H9 (cell line): ENCODE measurements around the gene SIN3A. TPM values are rescaled to one million over a fixed set of nuclear protein-coding genes. Genes with fewer than 3 reads are reported as not detected.

Experiments used
- DNase-seq: peaks from one replicate; pipeline ENCODE4 v3.0.0-alpha.2; 2017
- H2AFZ ChIP-seq: one replicate; pipeline ENCODE4 v1.6.1; 2013; ENCODE audit warnings: mild to moderate bottlenecking, low read length, control low read depth, moderate library complexity
- H2AK5ac ChIP-seq: 2 replicates; pipeline ENCODE4 v1.6.1; 2013; ENCODE audit warnings: low read length, control low read depth, mixed read lengths; ENCODE audit not compliant: insufficient read length
- H2BK120ac ChIP-seq: one replicate; pipeline ENCODE4 v1.6.1; 2013; ENCODE audit warnings: low read depth, mild to moderate bottlenecking, low read length, control low read depth, inconsistent platforms; ENCODE audit not compliant: poor library complexity, severe bottlenecking
- H2BK12ac ChIP-seq: 2 replicates; pipeline ENCODE4 v1.6.1; 2013; ENCODE audit warnings: low read length, control low read depth, mixed read lengths, low read depth; ENCODE audit not compliant: insufficient read length
- H2BK15ac ChIP-seq: 2 replicates; pipeline ENCODE4 v1.6.1; 2013; ENCODE audit warnings: low read depth, low read length, control low read depth
- H2BK20ac ChIP-seq: one replicate; pipeline ENCODE4 v1.6.1; 2013; ENCODE audit warnings: low read depth, mild to moderate bottlenecking, low read length, control low read depth, inconsistent platforms; ENCODE audit not compliant: poor library complexity, severe bottlenecking
- H2BK5ac ChIP-seq: 2 replicates; pipeline ENCODE4 v1.6.1; 2013; ENCODE audit warnings: low read length, control low read depth, mixed read lengths; ENCODE audit not compliant: insufficient read length
- H3K14ac ChIP-seq: 2 replicates; pipeline ENCODE4 v1.6.1; 2013; ENCODE audit warnings: low read length, control low read depth; ENCODE audit not compliant: insufficient read depth
- H3K18ac ChIP-seq: 2 replicates; pipeline ENCODE4 v1.6.1; 2013; ENCODE audit warnings: low read depth, mild to moderate bottlenecking, mixed read lengths, low read length, control low read depth; ENCODE audit not compliant: insufficient read length
- H3K23ac ChIP-seq: 2 replicates; pipeline ENCODE4 v1.6.1; 2013; ENCODE audit warnings: low read length, control low read depth, mixed read lengths, low read depth; ENCODE audit not compliant: insufficient read length
- H3K23me2 ChIP-seq: 2 replicates; pipeline ENCODE4 v1.6.1; 2013; ENCODE audit warnings: low read depth, mild to moderate bottlenecking, mixed read lengths, low read length, control low read depth; ENCODE audit not compliant: insufficient read length, poor library complexity, severe bottlenecking
- H3K27ac ChIP-seq: 2 replicates; pipeline ENCODE4 v1.5.1; 2013; ENCODE audit warnings: low read length, control low read depth, mixed read lengths, low read depth; ENCODE audit not compliant: insufficient read length
- H3K27me3 ChIP-seq: 2 replicates; pipeline ENCODE4 v1.6.1; 2013; ENCODE audit warnings: low read length, control low read depth, inconsistent platforms; ENCODE audit not compliant: insufficient read depth
- H3K4ac ChIP-seq: 2 replicates; pipeline ENCODE4 v1.6.1; 2013; ENCODE audit warnings: low read depth, mild to moderate bottlenecking, control low read depth, inconsistent platforms, low read length, moderate library complexity
- H3K4me1 ChIP-seq: 2 replicates; pipeline ENCODE4 v1.6.1; 2013; ENCODE audit warnings: low read length, control low read depth, inconsistent platforms; ENCODE audit not compliant: insufficient read depth
- H3K4me2 ChIP-seq: 2 replicates; pipeline ENCODE4 v1.6.1; 2013; ENCODE audit warnings: low read length, control low read depth, mixed read lengths; ENCODE audit not compliant: insufficient read length, insufficient read depth
- H3K56ac ChIP-seq: 2 replicates; pipeline ENCODE4 v1.6.1; 2013; ENCODE audit warnings: low read depth, mild to moderate bottlenecking, mixed read lengths, low read length, control low read depth; ENCODE audit not compliant: insufficient read length
- H3K79me1 ChIP-seq: 2 replicates; pipeline ENCODE4 v1.6.1; 2013; ENCODE audit warnings: low read depth, mild to moderate bottlenecking, moderate library complexity, low read length, control low read depth, inconsistent platforms; ENCODE audit not compliant: insufficient read depth, poor library complexity, severe bottlenecking
- H3K79me2 ChIP-seq: 2 replicates; pipeline ENCODE4 v1.6.1; 2013; ENCODE audit warnings: low read length, control low read depth, inconsistent platforms; ENCODE audit not compliant: insufficient read depth
- H3K9ac ChIP-seq: 2 replicates; pipeline ENCODE4 v1.6.1; 2013; ENCODE audit warnings: low read length, control low read depth, mixed read lengths; ENCODE audit not compliant: insufficient read length; ENCODE audit errors: extremely low read depth
- H3K9me3 ChIP-seq: one replicate; pipeline ENCODE4 v1.6.1; 2013; ENCODE audit warnings: low read depth, low read length, inconsistent platforms; ENCODE audit not compliant: control insufficient read depth
- H3T11ph ChIP-seq: one replicate; pipeline ENCODE4 v1.6.1; 2013; ENCODE audit warnings: mild to moderate bottlenecking, low read length, control low read depth, inconsistent platforms
- H4K20me1 ChIP-seq: one replicate; pipeline ENCODE4 v1.6.1; 2013; ENCODE audit not compliant: control insufficient read depth, insufficient read length, insufficient read depth
- H4K5ac ChIP-seq: 2 replicates; pipeline ENCODE4 v1.6.1; 2013; ENCODE audit warnings: low read depth, mild to moderate bottlenecking, mixed read lengths, low read length, control low read depth; ENCODE audit not compliant: insufficient read length
- H4K8ac ChIP-seq: replicated peaks from 2 replicates; pipeline ENCODE4 v1.6.1; 2013; ENCODE audit warnings: low read length, control low read depth, mixed read lengths, low read depth; ENCODE audit not compliant: insufficient read length
- H4K91ac ChIP-seq: 2 replicates; pipeline ENCODE4 v1.6.1; 2013; ENCODE audit warnings: low read depth, mild to moderate bottlenecking, moderate library complexity, mixed read lengths, low read length, control low read depth; ENCODE audit not compliant: insufficient read length
- H3K27ac Mint-ChIP-seq, 3 experiments: 2 replicates in 2 of 3; 3 replicates in 1 of 3; pipeline ENCODE4 v1.8.0; 2020 to 2021; ENCODE audit warnings: mixed read lengths in 3 of 3, mild to moderate bottlenecking in 1 of 3, moderate library complexity in 1 of 3
- H3K27me3 Mint-ChIP-seq: 2 replicates; pipeline ENCODE4 v1.8.0; 2021; ENCODE audit warnings: low read depth, mild to moderate bottlenecking, moderate library complexity, mixed read lengths
- H3K36me3 Mint-ChIP-seq, 3 experiments: 2 replicates in 2 of 3; 3 replicates in 1 of 3; pipeline ENCODE4 v1.8.0; 2020 to 2021; ENCODE audit warnings: low read depth in 3 of 3, mixed read lengths in 3 of 3; ENCODE audit not compliant: insufficient read depth in 1 of 3
- H3K4me1 Mint-ChIP-seq, 2 experiments: 2 replicates each; pipeline ENCODE4 v1.8.0; 2020; ENCODE audit warnings: mixed read lengths in 2 of 2
- H3K4me3 Mint-ChIP-seq, 2 experiments: 2 replicates in 1 of 2; 3 replicates in 1 of 2; pipeline ENCODE4 v1.8.0; 2020 to 2021; ENCODE audit warnings: mild to moderate bottlenecking in 2 of 2, mixed read lengths in 2 of 2, moderate library complexity in 1 of 2
- H3K9me3 Mint-ChIP-seq, 2 experiments: 2 replicates in 1 of 2; 3 replicates in 1 of 2; pipeline ENCODE4 v1.8.0; 2020; ENCODE audit warnings: mild to moderate bottlenecking in 2 of 2, mixed read lengths in 2 of 2, moderate library complexity in 1 of 2
- whole genome bisulfite sequencing: extraction: QIAGEN DNeasy Blood & Tissue Kit; methylation state at CpG from one replicate; pipeline ENCODE4 v1.1.7; 2013; ENCODE audit warnings: missing lambda C conversion rate, low lambda C conversion rate, mixed read lengths; ENCODE audit not compliant: insufficient read length; ENCODE audit errors: extremely low coverage; 5-methylcytosine and 5-hydroxymethylcytosine counted together
- total RNA-seq: library from RNA; stranded (reverse); gene quantifications from 2 replicates; pipeline ENCODE4 v1.2.1, GENCODE V29; 2021
- TF ChIP-seq, protein P1 (sequence below): fragments of 200-600 bp; sonication (generic); conservative IDR thresholded peaks from 3 replicates; pipeline ENCODE4 v1.8.0; 2021; ENCODE audit warnings: antibody characterized with exemption, mild to moderate bottlenecking

SIN3A gene
- total RNA-seq, 1 experiment from 2014 or later: 102 TPM

DNA sequence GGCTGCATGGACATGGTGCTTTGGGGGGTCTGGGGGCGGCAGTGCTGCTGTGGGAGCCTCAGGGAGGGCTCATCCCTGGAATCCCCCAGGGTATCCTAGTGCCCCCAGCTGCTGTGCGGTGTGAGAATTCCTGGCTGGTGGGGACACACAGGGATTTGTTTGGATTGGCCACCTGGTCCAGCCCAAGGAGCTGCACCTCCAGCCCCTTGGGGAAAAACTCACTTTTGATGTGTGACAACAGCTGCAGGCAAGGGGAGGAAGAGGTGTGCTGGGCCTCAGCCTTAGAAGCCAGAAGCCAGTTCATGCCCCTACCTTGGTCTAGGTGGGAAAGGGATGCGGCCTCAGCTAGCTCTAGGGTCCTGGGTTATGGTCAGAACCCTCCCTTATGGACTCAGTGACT, 124.0 kb downstream of the SIN3A start:
- H4K8ac ChIP-seq: no peak overlapping the region
- Mint-ChIP-seq H3K27ac (no peak overlapping the region), H3K36me3 (no peaks in the 10 kb centered on the region), H3K27me3 (peaks cover 12% of the 10 kb centered on the region), H3K4me3 (no peak overlapping the region), H3K4me1 (no peaks in the 10 kb centered on the region), H3K9me3 (no peaks in the 10 kb centered on the region)
- H2BK5ac ChIP-seq: no peak overlapping the region
- no peaks in the 10 kb centered on the region for H3K27me3 ChIP-seq
- no peak overlapping the region for H2BK120ac ChIP-seq
- H3K79me1 ChIP-seq: no peaks in the 10 kb centered on the region
- no peak overlapping the region for H3K4ac ChIP-seq
- H2BK12ac ChIP-seq: no peak overlapping the region
- no peak for DNase-seq
- H4K5ac ChIP-seq: no peak overlapping the region
- H3K23ac ChIP-seq: no peak overlapping the region
- WGBS: no CpG with 5 or more reads among the region's 3 CpGs
- H3K9me3 ChIP-seq: no peaks in the 10 kb centered on the region
- no peaks in the 10 kb centered on the region for H4K20me1 ChIP-seq
- no peaks in the 10 kb centered on the region for H3K79me2 ChIP-seq
- H2AFZ ChIP-seq: no peak overlapping the region
- H3K9ac ChIP-seq: no peak overlapping the region
- H2BK20ac ChIP-seq: no peak overlapping the region
- H3K56ac ChIP-seq: no peak overlapping the region
- no peak overlapping the region for H3K18ac ChIP-seq
- no peak overlapping the region for H2BK15ac ChIP-seq
- H4K91ac ChIP-seq: no peak overlapping the region
- no peak overlapping the region for H3T11ph ChIP-seq
- H3K4me2 ChIP-seq: no peak overlapping the region
- H3K14ac ChIP-seq: no peak overlapping the region
- no peaks in the 10 kb centered on the region for H3K23me2 ChIP-seq
- no peak overlapping the region for H3K27ac ChIP-seq
- TF ChIP-seq, protein P1, sequence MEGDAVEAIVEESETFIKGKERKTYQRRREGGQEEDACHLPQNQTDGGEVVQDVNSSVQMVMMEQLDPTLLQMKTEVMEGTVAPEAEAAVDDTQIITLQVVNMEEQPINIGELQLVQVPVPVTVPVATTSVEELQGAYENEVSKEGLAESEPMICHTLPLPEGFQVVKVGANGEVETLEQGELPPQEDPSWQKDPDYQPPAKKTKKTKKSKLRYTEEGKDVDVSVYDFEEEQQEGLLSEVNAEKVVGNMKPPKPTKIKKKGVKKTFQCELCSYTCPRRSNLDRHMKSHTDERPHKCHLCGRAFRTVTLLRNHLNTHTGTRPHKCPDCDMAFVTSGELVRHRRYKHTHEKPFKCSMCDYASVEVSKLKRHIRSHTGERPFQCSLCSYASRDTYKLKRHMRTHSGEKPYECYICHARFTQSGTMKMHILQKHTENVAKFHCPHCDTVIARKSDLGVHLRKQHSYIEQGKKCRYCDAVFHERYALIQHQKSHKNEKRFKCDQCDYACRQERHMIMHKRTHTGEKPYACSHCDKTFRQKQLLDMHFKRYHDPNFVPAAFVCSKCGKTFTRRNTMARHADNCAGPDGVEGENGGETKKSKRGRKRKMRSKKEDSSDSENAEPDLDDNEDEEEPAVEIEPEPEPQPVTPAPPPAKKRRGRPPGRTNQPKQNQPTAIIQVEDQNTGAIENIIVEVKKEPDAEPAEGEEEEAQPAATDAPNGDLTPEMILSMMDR: no peak
- no peaks in the 10 kb centered on the region for H3K4me1 ChIP-seq
- no peak overlapping the region for H2AK5ac ChIP-seq
